ENCODE measurements around the gene E2F6. TPM values are rescaled to one million over a fixed set of nuclear protein-coding genes. Genes with fewer than 3 reads are reported as not detected.

E2F6 gene
- total and polyA plus RNA-seq, 2 of the 8 experiments (the other 6 are each of a cell fraction or from before 2014, with no cell fraction given) = 8.3 to 14.9 TPM

- TF ChIP-seq USF2 (IDR thresholded peaks at IDR 0.05; ENCODE audit: low read length) (no peak), SP1 (IDR thresholded peaks at IDR 0.05; ENCODE audit: low read depth, low read length) (no peak), TAF7 (optimal IDR thresholded peaks at IDR 0.05; ENCODE audit: borderline replicate concordance, low read depth, low read length) (no peak), CEBPB (IDR thresholded peaks at IDR 0.05; ENCODE audit: low read depth, low read length) (no peak)
These were observed 63.5 kb downstream of the E2F6 start (continued) for GRCh38 chr2:11402436-11402835.

Data from H1 (cell line).